GM12878 (cell line): Measurements from ENCODE around the gene TPRN. TPM values are rescaled to one million over a fixed set of nuclear protein-coding genes. Genes with fewer than 3 reads are reported as not detected.

Source experiments
- ATAC-seq: fragments of 200-7000 bp; cut with Tn5 transposase; 3 replicates; pipeline ENCODE4 v1.9.1; 2020; ENCODE audit warnings: mild to moderate bottlenecking, moderate library complexity
- BruUV-seq: library from RNA; stranded (reverse); fragments of 400-500 nt; replicated peaks from 2 replicates; lab custom pipeline; 2021; lab: Mats Ljungman, UMichigan
- CTCF ChIA-PET: fragments of 300-600 bp; sonication (Branson Sonifier 250); formaldehyde crosslinking; extraction: SDS; loops from one replicate; lab custom pipeline; 2021; ENCODE audit warnings: inconsistent platforms; lab: Yijun Ruan, JAX
- POLR2A ChIA-PET: fragments of 350-600 bp; formaldehyde crosslinking; extraction: SDS; loops from one replicate; lab custom pipeline; 2021; ENCODE audit warnings: inconsistent platforms; lab: Charles Lee
- RAD21 ChIA-PET: fragments of 300-600 bp; sonication (Branson Sonifier 250); formaldehyde crosslinking; loops from one replicate; lab custom pipeline; 2023; ENCODE audit warnings: antibody characterized with exemption; ENCODE audit not compliant: unreplicated experiment; lab: Charles Lee
- SMC1A ChIA-PET: fragments of 300-600 bp; sonication (Branson Sonifier 250); formaldehyde crosslinking; loops from one replicate; lab custom pipeline; 2023; ENCODE audit not compliant: unreplicated experiment, uncharacterized antibody; lab: Charles Lee
- DNase-seq: peaks from one replicate; pipeline ENCODE4 v3.0.0-alpha.2; 2011; ENCODE audit warnings: low read depth, low spot score
- FAIRE-seq: peaks from 3 replicates; lab custom pipeline; 2011; peaks lifted over from hg19 to GRCh38; lab: Jason Lieb, UNC
- H2AFZ ChIP-seq: 2 replicates; pipeline ENCODE4 v1.6.0; 2011; ENCODE audit warnings: low read depth, low read length, control low read depth; ENCODE audit not compliant: control insufficient read depth
- H3K27ac ChIP-seq: 2 replicates; pipeline ENCODE4 v1.5.1; 2011; ENCODE audit warnings: control low read depth; ENCODE audit not compliant: control insufficient read depth, insufficient read depth
- H3K27me3 ChIP-seq, 2 experiments: replicated peaks in 1 of 2; 2 replicates each; pipeline versions ENCODE4 v1.6.0 to v1.6.1; 2011; ENCODE audit warnings: low read length in 1 of 2; ENCODE audit not compliant: control insufficient read depth in 2 of 2, insufficient read depth in 2 of 2
- H3K36me3 ChIP-seq, 2 experiments: 2 replicates each; pipeline ENCODE4 v1.5.1; 2011; ENCODE audit warnings: low read length in 1 of 2; ENCODE audit not compliant: control insufficient read depth in 2 of 2, insufficient read depth in 2 of 2
- H3K4me1 ChIP-seq: 2 replicates; pipeline ENCODE4 v1.6.1; 2011; ENCODE audit warnings: mild to moderate bottlenecking, low read length, moderate library complexity, mixed read lengths; ENCODE audit not compliant: control insufficient read depth, insufficient read depth
- H3K4me2 ChIP-seq: 2 replicates; pipeline ENCODE4 v1.6.0; 2011; ENCODE audit warnings: control low read depth; ENCODE audit not compliant: control insufficient read depth, insufficient read depth
- H3K4me3 ChIP-seq: fragments of 200-600 bp; sonication (generic); 2 replicates; pipeline ENCODE4 v1.5.1; 2016
- H3K79me2 ChIP-seq: 2 replicates; pipeline ENCODE4 v1.6.0; 2011; ENCODE audit warnings: low read length; ENCODE audit not compliant: control insufficient read depth, insufficient read depth
- H3K9ac ChIP-seq: 2 replicates; pipeline ENCODE4 v1.8.0; 2011; ENCODE audit warnings: low read length, control low read depth, mixed read lengths; ENCODE audit not compliant: control insufficient read depth, insufficient read depth
- H3K9me3 ChIP-seq: replicated peaks from 3 replicates; pipeline ENCODE4 v1.5.1; 2011; ENCODE audit warnings: mild to moderate bottlenecking, low read length; ENCODE audit not compliant: control insufficient read depth, insufficient read depth
- H4K20me1 ChIP-seq: 2 replicates; pipeline ENCODE4 v1.6.0; 2011; ENCODE audit not compliant: control insufficient read depth, insufficient read depth
- BHLHE40 ChIP-seq, 2 experiments: fragments of 450-650 bp in 1 of 2; IDR thresholded peaks; 2 replicates each; pipeline ENCODE4 v1.6.1; 2011 to 2017; ENCODE audit warnings: low read depth in 2 of 2, borderline replicate concordance in 1 of 2, improper control_type of control experiment in 1 of 2, low read length in 1 of 2, mild to moderate bottlenecking in 1 of 2
- EGR1 ChIP-seq, 2 experiments: IDR thresholded peaks; 1 replicate in 1 of 2; 2 replicates in 1 of 2; pipeline ENCODE4 v1.6.1; 2011 to 2012; ENCODE audit warnings: low read depth in 2 of 2, low read length in 2 of 2, borderline replicate concordance in 1 of 2, mild to moderate bottlenecking in 1 of 2, moderate library complexity in 1 of 2
- ELK1 ChIP-seq: IDR thresholded peaks from 2 replicates; pipeline ENCODE4 v1.6.1; 2012; ENCODE audit warnings: low read depth, low read length, improper control_type of control experiment
- GABPA ChIP-seq: IDR thresholded peaks from 2 replicates; pipeline ENCODE4 v1.6.1; 2014; ENCODE audit warnings: antibody characterized with exemption, low read depth, mild to moderate bottlenecking, inconsistent platforms
- GATAD2B ChIP-seq: fragments of 450-650 bp; conservative IDR thresholded peaks from 2 replicates; pipeline ENCODE4 v1.6.1; 2017; ENCODE audit warnings: low read depth, mild to moderate bottlenecking, moderate library complexity
- IKZF1 ChIP-seq: fragments of 450-650 bp; conservative IDR thresholded peaks from 2 replicates; pipeline ENCODE4 v1.6.1; 2017; ENCODE audit warnings: antibody characterized with exemption, mild to moderate bottlenecking
- LARP7 ChIP-seq: fragments of 450-650 bp; IDR thresholded peaks from 2 replicates; pipeline ENCODE4 v1.6.1; 2017; ENCODE audit warnings: mild to moderate bottlenecking
- SP1 ChIP-seq: IDR thresholded peaks from one replicate; pipeline ENCODE4 v1.6.1; 2011; ENCODE audit warnings: low read depth, low read length
- TCF3 ChIP-seq: IDR thresholded peaks from 2 replicates; pipeline ENCODE4 v1.6.1; 2012; ENCODE audit warnings: low read depth, mild to moderate bottlenecking, low read length, borderline replicate concordance; ENCODE audit not compliant: insufficient read depth
- WGBS: methylation state at CpG from one replicate; pipeline ENCODE4 v1.1.6; 2016; ENCODE audit warnings: low lambda C conversion rate; ENCODE audit not compliant: insufficient replicate concordance, insufficient coverage; ENCODE audit errors: missing lambda C conversion rate; 5-methylcytosine and 5-hydroxymethylcytosine counted together
- in situ Hi-C: fragments of 300-500 bp; cut with MboI; formaldehyde crosslinking; loops from 9 replicates; pipeline ENCODE4 v1.14.3; 2018; ENCODE audit warnings: mixed read lengths
- intact Hi-C: fragments of 100-400 bp; cut with micrococcal nuclease; formaldehyde crosslinking; loops from one replicate; pipeline ENCODE4 v1.14.2; 2022; ENCODE audit not compliant: unreplicated experiment
- polyA plus RNA-seq, 11 experiments: library from polyadenylated mRNA; depleted of rRNA in 4 of 11; unstranded in 6 of 11; stranded (reverse) in 5 of 11; fragments of >200 nt; fragmentation: Nextera tagmentation in 4 of 11; fragmentation: Illumina TruSeq in 1 of 11; extraction: Ambion mirVana in 4 of 11; extraction: Trizol in 1 of 11; gene quantifications; 1 replicate in 1 of 11; 2 replicates in 10 of 11; pipeline versions ENCODE4 v1.2.1 to v1.2.3, GENCODE V29; 2011 to 2016; ENCODE audit warnings: inconsistent platforms in 2 of 11, missing spikeins in 2 of 11, low read depth in 1 of 11
- total RNA-seq, 4 experiments: library from RNA; depleted of rRNA in 3 of 4; stranded (reverse); fragments of >200 nt in 3 of 4; fragmentation: Illumina TruSeq in 1 of 4; extraction: Trizol in 1 of 4; gene quantifications; 2 replicates each; pipeline versions ENCODE4 v1.2.1 to v1.2.3, GENCODE V29; 2013 to 2021
- TF ChIP-seq, protein P1 (sequence below): fragments of 450-650 bp; IDR thresholded peaks from 2 replicates; pipeline ENCODE4 v1.6.1; 2017; ENCODE audit warnings: mild to moderate bottlenecking, low read depth, inconsistent platforms; ENCODE audit not compliant: poor library complexity, severe bottlenecking

The TPRN gene
- total and polyA plus RNA-seq, 10 of the 15 experiments (the other 5 are each of a cell fraction or from before 2014, with no cell fraction given) = 0.18 to 19.5 (median 3.1) TPM

- TF ChIP-seq, protein P1, sequence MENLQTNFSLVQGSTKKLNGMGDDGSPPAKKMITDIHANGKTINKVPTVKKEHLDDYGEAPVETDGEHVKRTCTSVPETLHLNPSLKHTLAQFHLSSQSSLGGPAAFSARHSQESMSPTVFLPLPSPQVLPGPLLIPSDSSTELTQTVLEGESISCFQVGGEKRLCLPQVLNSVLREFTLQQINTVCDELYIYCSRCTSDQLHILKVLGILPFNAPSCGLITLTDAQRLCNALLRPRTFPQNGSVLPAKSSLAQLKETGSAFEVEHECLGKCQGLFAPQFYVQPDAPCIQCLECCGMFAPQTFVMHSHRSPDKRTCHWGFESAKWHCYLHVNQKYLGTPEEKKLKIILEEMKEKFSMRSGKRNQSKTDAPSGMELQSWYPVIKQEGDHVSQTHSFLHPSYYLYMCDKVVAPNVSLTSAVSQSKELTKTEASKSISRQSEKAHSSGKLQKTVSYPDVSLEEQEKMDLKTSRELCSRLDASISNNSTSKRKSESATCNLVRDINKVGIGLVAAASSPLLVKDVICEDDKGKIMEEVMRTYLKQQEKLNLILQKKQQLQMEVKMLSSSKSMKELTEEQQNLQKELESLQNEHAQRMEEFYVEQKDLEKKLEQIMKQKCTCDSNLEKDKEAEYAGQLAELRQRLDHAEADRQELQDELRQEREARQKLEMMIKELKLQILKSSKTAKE = no peak
Observed at GRCh38 chr9:137157618-137158415, 42.7 kb downstream of the TPRN start (continued).

GRCh38 chr9:137156567-137157375 is 43.8 kb downstream of the TPRN start:
- no peaks in the 10 kb centered on the region; the same call in 1 of the 3 replicates for H3K9me3 ChIP-seq
- ATAC-seq (peak; percentile 73), DNase-seq (no peak), FAIRE-seq (no peak)
- peak overlapping the region; percentile 39; the same call in 1 of the 2 replicates for H3K4me3 ChIP-seq
- POLR2A ChIA-PET = interaction anchor here (0.5 to 3.7 kb wide), 13 partner anchors 13 to 124 kb away, joined by 3 to 37 read pairs (median 6); partner anchors contain the start of genes LRRC26, RNF208, RNF224 and TUBB4B
- no peaks in the 10 kb centered on the region for H3K36me3 ChIP-seq
- intact Hi-C loops (no loop called here), in situ Hi-C loops (no loop called here)
- RAD21 ChIA-PET = interaction anchor here (0.5 to 1.5 kb wide), 6 partner anchors 10 to 121 kb away, joined by 3 to 5 read pairs (median 4); partner anchors contain the start of genes TOR4A and TPRN
- no peak overlapping the region for H3K9ac ChIP-seq
- no peaks in the 10 kb centered on the region for H3K79me2 ChIP-seq
- SMC1A ChIA-PET = interaction anchor here (0.8 to 1.6 kb wide), 5 partner anchors 27 to 121 kb away, joined by 3 to 5 read pairs (median 3); partner anchors contain the start of genes ANAPC2, SSNA1 and TOR4A
- under 1% methylated on average over 60 of the region's 65 CpGs for WGBS
- CTCF ChIA-PET = interaction anchor here (0.7 to 1.3 kb wide), 3 partner anchors 46 to 80 kb away, joined by 3 to 4 read pairs (median 4); partner anchors contain the start of gene MAN1B1
- H3K27me3 ChIP-seq = no peaks in the 10 kb centered on the region
- peak; percentile 69; the same call in 1 of the 2 replicates for TF ChIP-seq GATAD2B
- peak in 1 of 2 experiments; percentile 45; a peak in 1 of 3 replicates for TF ChIP-seq EGR1 (IDR thresholded peaks at IDR 0.05; ENCODE audit: borderline replicate concordance in 1 of 2, low read depth in 2 of 2, low read length in 2 of 2)
- TF ChIP-seq LARP7 = peak; percentile 48; the same call in 1 of the 2 replicates
- TF ChIP-seq SP1 = peak; percentile 16
- TF ChIP-seq ELK1 = no peak
- peak; percentile 29; the same call in 1 of the 2 replicates for TF ChIP-seq IKZF1
- TF ChIP-seq BHLHE40 (IDR thresholded peaks at IDR 0.05; ENCODE audit: borderline replicate concordance in 1 of 2, low read depth in 2 of 2, low read length in 1 of 2) = peak in 1 of 2 experiments; percentile 57; a peak in 1 of 4 replicates
- TF ChIP-seq TCF3 = 0 out of 2 replicates have a peak, but pooled peaks have one; percentile 15
- no peak for TF ChIP-seq GABPA
- peak overlapping the region; percentile 50 for H2AFZ ChIP-seq
- peak overlapping the region; percentile 70 for H3K4me2 ChIP-seq
- H3K4me1 ChIP-seq = peaks cover 31% of the 10 kb centered on the region
- H3K27ac ChIP-seq = no peak overlapping the region
- H4K20me1 ChIP-seq = no peaks in the 10 kb centered on the region
- TSS peak; percentile 73 for BruUV-seq
